ENCODE measurements around the gene ZBTB7C.

- TF ChIP-seq CTCF (IDR thresholded peaks at IDR 0.05): no peak
- no peak for TF ChIP-seq POLR2A (IDR thresholded peaks at IDR 0.05)
These were observed 47.7 kb upstream of the ZBTB7C start for GRCh38 chr18:48456838-48457237.
